GM19397 (cell line): Measurements from ENCODE around the gene TREH.

Source experiments
- ATAC-seq: cut with Tn5 transposase; IDR thresholded peaks from one replicate; pipeline ENCODE4 v1.9.1; 2021; ENCODE audit warnings: mild to moderate bottlenecking, moderate library complexity; ENCODE audit not compliant: unreplicated experiment

Gene TREH

DNA sequence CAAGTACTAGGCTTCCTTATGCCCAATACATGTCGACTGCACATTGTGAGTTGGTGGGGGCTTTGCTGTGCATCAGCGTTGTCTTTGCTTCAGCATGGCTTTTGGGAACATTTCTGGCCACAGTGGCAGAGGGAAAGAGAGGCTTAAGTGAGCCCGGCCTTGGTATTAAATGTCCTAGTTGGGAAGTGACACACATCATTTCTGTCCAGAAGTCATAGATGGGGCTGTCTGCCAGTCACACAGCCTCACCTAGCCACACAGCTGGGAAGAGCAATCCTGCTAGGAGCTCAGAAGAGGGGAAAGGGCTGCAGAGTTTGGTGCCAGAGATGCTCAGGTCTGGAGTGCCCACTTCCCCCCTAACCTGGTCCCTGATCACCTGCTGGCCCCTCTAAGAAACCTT lies 27.6 kb downstream of the TREH start:
- no peak for ATAC-seq

DNA sequence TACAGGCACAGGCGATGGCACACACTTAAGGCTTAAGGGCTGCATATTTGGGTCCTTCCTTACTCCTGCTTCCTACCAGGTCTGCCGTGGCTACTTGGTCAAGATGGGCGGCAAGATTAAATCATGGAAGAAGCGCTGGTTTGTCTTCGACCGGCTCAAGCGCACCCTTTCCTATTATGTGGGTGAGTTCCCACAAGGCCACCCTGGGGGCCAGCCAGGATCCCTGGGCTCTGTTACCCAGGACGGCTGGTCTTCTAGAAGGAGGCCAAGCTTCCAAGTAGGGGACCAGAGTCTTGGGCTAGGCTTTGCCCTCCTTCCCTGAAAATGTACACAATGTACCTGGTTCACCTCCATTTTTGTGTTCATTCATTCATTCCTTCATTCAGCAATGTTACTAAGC lies 29.1 kb downstream of the TREH start:
- no peak for ATAC-seq

DNA sequence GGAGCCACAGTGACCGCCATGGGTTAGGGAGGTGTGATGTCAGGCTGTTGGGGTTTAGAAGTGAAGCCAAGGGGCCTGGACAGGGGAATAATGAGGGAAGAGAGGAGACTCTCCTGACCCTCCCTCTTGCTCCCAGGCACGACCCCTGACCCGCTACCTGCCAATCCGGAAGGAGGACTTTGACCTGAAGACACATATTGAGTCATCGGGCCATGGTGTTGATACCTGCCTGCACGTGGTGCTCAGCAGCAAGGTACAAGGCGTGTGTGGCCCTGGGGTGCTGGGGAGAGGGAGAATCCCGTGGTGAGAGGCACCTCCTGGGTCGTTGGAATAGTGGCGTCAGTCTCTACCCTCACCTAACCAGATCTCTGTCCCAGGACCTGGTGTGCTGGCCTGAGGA lies 29.5 kb downstream of the TREH start:
- ATAC-seq, result no peak

DNA sequence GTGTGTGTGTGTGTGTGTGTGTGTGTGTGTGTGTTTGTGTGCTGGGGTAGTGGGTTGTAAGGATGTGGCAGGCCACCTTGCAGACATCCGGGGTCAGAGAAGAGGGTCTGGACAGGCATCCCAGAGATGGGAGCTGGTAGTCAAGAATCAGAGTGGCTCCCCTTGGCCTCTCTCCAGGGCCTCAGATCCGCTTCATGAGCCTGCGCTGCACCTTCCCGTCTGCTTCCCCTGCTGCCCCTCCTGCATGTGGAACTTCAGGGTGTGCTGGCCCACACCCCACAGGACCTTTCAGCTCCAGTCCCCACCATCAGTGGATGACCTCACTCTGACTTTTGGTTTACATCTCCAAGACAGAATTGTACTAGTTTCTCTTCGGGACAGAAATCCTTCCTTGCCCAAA lies 31.2 kb downstream of the TREH start:
- ATAC-seq, result no peak

DNA sequence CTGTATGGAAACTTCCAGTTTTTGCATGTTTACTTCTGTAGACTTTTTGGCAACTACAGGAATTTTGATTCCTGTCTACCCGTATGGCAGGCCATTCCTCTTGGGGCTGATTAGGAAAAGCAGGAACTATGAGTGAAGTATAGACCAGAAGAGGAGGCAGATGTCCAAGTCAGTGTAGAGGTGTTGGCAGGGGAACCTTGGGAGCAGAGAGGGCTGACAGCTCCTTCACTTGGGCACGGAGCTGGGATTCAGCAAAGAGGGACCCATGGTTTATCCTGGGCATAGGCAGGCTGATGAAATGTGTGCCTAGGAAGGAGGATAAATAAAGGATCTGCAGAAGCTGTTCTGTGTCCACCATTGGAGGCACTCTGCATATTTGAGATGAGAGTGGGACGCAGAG lies 33.1 kb downstream of the TREH start:
- no peak for ATAC-seq

DNA sequence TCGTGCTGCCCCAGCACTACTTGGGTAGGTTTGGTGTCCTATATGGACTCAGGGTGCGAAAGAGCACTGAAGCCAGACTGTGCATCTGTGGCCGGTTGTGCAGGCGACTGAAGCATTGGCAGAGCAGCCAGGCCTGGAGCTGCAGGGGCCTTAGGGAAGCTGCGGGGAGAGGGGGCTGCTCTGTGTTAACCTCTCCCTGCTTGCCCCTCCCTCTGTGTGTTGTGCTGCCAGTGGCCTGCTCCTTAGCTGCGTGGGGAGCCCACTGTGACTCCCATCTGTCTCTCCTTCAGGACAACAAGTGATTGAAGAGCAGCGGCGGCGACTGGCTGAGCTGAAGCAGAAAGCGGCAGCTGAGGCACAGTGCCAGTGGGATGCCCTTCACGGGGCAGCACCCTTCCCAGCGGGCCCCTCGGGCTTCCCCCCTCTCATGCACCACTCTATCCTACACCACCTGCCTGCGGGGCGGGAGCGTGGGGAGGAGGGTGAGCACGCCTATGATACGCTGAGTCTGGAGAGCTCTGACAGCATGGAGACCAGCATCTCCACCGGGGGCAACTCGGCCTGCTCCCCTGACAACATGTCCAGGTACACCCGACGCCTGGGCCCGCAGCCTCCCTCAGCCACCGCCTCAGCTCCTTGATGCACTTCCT lies 34.3 kb downstream of the TREH start:
- no peak for ATAC-seq

DNA sequence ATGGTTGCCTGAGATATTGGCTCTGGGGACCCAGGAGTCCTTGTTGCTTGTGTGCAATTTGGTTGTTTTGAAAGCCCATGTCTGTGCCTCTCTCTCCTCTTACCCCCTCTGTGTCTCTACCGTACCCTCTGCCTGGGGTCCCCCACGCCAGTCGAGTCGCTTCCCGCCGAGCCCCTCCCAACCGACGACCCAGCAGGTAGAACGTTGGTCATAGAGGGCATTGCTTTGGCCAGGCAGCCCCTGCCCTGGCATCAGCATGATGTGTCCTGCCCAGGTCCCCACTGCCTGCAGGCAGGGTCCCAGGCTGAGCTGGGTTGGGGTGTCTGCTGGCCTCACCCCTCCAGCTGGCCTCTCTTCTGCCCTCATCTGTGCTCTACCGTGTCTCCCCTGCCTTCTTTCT lies 35.0 kb downstream of the TREH start:
- ATAC-seq, result no peak

DNA sequence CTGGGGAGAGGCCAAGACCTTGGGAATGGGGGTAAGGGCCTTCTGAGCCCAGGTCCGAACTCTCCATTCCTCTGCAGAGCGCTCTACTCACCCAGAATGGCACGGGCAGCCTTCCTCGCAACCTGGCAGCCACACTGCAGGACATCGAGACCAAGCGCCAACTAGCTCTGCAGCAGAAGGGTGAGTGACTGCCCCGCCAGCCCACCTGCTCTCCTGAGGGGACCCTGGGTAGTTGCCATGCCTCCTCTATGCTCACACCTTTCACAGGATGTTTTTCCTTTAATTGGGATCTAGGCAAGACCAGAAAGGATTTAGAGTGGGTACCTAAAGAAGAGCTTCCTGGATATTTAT lies 35.5 kb downstream of the TREH start:
- no peak for ATAC-seq

DNA sequence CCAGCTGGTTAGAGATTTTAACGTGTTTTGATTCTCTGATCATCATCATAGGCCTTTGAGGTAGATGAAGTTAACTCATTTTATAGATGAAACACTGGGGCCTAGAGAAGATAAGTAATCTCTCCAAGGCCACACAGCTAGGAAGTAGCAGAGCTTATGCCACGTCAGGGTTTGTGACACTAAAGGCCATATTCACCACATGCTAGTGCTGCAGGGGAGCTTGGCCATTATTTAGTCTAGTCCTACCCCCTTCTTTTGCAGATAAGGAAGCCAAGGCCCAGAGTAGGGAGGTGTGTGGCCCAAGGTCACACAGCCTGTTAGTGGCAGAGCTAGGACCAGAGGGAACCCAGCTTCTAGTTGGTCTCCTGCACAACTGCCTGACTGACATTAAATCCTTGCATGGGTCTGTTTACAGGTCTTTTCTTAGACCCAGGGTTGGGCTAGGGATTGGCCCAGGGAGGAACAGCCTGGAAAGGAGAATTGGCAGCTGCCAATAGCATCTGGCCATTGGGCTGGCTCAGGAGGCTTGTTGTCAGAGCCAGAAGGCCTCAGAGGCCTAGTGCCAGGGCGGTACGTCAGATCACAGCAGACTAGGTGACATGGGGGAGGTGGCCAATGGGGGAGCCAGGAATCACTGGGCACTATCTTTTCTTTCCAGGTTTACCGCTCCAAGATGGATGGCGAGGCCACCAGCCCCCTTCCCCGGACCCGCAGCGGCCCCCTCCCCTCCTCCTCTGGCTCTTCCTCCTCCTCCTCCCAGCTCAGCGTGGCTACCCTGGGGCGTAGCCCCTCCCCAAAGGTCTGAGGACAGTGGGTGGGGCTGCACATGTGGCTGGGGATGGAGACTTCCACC lies 36.1 kb downstream of the TREH start:
- ATAC-seq, result no peak

DNA sequence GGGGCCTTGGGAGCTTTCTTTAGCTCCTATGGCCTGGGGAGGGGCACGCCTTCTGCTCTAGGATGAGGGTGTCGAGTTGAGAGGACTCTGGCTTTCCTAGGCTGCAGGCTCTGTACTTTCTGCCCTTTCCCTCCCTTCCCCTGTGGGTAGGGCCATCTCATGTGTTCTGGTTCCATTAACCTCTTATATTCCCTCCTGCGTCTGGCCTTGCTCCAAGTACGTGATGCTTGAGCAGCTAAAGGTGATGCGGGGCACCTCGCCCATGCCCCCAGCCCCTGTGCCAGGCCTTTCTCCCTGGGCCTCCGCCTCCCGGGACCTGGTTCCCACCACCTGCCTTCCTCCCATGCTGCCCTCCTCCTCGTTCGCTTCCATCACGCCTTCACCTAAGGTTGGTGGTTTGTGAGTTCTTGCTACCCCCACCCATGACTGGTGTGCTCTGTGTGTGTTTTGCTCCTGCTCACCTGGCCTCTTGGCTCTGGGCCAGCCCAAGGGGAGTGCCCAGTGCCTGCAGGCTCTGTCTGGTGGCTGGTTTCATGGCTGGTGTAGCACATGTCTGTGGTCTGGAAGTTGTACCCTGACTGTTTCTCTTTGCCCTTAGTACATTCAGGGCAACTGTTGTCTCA lies 37.9 kb downstream of the TREH start:
- no peak for ATAC-seq

DNA sequence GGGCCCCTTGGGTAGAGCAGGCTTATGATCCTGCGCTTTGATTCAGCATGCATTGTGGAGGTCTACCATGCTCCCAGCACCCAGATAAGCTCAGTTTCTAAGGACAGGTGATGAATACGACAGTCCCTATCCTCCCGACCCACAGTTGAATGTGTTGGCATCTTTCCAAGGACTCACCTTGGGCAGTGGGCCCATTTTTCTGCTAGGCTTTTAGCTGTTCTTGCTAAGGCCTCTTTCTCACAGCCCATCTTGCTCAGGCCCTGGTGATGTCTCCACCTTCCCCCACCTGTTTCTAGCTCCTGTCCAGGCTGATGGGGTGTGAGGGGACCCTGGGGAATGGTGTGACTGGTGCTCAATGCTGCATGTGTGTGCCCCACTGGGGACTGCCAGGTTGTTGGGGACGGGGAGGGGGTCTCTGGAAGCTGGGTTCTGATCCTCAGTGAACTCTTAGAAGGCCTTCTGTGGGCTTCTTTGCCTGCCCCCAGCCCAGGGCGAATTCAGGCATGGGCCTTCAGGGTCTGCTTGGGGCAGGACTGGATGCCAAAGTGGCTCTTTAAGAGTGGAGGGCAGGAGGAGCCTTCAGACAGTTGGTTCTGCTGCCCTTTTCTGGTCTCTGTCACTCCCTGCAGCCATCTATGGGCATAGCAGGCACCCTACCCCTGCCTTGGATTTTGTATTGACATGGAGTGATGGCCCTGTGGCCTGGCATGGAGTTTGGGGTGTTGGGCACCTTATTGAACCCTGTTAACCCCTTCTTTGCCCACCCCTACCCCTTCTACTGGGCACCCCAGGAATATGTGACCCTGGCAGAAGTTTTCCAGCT lies 38.9 kb downstream of the TREH start:
- no peak for ATAC-seq

DNA sequence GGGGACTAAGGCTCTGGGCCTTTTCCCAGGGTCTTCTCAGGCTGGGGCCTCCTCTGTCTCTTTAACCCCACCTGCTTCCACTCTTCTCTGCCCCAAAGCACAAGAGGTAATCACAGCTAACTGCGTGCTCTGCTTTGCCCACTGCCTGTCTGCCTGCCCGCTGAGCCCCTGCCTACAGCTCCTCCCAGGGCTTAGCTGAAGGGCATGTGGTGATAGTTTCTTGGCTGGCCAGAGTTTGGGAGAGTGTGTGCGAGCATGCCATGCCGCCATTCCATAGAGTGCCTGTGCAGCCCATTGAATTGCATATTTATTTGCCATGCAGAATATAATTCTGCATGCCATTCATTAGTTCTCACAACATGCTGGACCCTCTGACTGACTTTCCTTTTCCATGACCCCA lies 39.6 kb downstream of the TREH start:
- ATAC-seq, result no peak

DNA sequence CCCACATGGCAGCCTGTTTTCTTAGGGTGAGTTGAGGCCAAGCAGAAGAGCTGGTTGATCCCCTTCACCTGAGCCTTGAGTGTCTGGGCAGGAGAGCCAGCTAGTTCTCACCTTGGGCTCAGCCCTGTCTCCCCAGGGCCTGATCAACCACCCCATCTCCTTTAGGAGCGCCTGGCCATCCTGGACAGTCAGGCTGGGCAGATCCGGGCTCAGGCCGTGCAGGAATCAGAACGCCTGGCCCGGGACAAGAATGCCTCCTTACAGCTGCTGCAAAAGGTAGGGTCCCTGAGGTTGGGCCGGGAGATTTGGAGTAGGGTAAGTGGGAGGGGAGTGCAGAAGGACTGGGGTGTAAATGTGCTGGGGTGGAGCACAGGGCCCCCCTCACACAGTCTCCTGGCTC lies 40.7 kb downstream of the TREH start:
- no peak for ATAC-seq

DNA sequence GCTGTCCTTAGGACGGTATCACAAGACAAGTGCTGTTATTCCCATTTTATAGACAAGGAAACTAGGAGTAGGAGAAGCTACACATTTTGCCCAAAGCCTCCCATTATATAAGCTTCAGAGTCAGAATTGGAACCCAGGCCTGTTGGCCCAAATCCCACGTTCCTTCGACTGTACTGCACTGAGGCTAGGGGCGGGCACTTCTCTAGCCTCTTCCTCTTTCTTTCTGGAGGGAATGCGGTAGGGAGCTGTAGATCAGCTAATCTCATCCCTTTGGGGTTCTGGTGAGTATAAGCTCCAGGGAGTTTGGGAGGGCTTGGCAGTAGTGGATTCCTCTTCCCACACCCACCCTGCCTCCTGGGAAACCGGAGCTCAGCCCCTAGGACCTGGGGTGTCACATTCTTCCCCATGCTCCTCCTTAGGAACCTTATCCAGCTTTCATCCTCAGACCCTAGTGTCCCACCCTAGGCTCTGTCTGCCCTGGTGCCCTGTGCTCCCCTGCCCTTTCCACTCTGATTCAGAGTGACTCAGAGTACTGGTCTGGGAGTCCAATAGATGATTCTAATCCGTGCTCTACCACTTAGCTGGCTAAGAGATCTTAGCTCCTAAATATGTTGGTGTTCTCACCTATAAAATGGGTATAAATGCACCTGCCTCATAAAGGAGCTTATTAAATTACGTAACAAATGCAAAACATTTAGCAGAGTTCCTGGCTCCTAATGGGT lies 42.7 kb downstream of the TREH start:
- ATAC-seq, result no peak

DNA sequence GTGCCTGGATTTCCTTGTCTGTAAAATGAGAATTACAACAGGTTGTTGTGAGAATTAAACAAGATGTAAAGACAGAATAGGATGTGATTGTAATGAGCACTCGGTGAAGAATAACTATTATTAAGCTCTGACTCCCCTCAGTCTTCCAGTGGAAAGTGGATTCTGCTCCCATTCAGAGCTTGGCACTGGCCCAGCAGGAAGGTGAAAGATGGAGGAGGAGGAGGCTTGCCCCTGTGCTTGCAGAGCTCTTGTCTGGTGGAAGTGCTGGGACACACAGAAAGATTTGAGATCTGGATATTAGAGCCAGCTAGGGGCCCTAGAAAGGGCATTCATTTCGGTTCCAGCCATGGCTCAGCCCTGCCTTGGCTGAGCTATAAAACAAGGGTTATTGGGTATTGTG lies 43.8 kb downstream of the TREH start:
- no peak for ATAC-seq

DNA sequence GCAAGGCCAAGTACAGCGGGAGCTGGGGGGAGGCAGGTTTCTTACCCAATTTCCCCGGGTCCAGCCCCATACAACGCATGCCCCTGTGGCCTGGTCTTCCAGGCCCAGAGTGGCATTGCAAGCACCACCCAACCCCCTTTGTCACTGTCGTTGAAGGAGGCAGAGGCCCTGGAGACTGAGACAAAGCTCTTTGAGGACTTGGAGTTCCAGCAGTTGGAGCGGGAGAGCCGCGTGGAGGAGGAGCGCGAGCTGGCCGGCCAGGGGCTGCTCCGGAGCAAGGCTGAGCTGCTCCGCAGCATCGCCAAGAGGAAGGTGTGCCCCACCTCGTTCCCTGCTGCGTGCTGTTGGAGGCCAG lies 44.2 kb downstream of the TREH start:
- ATAC-seq, result no peak

DNA sequence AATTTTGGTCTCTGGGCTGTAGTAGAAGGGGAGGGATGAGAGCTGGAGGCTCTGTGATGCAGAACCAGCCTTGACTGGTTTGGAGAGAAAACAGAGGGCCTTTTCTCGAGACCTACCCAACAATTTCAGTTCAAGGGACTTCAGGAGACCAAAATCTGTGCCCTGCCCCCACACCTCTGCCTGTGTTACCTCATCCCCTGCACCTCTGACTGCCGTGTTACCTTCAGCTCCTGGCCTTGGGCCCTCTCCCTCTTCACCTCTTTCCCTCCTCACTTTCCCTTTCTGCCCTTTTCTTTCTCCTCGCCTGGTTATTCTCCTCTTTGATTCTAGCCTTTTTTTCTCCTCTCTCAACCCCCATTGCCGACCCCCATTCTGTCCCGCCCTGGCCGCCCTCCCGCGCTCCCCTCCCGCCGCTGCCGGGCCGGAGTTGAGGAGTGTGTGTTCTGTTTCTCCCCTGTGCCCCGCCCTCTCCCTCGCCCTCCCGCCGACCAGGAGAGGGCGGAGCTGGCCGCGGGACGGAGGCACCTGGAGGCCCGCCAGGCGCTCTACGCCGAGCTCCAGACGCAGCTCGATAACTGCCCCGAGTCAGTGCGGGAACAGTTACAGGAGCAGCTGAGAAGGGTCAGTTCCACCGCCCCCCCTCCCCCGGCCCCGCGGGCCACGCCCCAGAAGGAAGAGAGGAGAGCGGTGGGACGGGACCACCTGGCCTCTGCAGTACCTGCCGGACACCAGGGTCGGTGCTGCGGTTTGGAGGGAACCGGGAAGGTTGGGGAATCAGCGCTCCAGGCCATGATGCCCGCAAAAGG lies 44.8 kb downstream of the TREH start:
- no peak for ATAC-seq

DNA sequence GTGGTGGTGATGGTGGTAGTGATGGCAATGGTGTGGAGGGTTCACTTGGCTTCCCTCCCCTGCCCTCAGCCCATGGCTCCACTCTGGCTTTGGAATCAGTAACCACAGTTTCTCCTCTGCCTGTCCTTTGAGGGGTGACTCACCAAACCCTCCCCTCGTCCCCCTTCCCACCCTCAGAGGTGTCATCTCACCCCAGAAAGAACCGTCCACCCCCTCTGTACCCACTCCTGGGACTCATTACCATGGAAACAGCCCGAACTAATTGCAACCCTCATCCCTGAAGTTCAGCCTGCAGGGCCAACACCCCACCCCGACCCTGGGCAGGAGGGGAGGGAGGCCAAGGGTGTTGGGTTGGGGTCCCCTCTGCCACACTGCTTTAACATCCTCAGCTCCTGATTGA lies 45.5 kb downstream of the TREH start:
- ATAC-seq, result no peak

DNA sequence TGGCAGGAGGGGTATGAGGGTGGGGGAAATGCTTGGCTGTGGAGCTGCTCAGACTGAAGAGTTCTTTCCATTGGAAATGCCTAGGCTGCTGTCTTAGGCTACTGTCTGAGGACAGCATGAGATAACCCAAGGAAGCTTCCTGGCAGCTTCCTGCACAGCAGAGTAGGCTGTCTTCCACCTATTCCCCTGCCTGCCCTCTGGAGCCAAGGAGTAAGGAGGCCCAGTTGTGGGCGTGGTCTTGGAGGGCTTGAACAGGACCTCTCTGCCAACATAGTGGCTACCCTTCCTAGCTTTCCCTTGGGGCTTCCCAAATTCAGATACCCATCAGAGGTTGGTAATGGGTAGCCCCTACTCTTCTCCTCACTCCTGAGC lies 46.1 kb downstream of the TREH start:
- ATAC-seq, result no peak
